Measurements from ENCODE around the gene TSPAN4.

DNA sequence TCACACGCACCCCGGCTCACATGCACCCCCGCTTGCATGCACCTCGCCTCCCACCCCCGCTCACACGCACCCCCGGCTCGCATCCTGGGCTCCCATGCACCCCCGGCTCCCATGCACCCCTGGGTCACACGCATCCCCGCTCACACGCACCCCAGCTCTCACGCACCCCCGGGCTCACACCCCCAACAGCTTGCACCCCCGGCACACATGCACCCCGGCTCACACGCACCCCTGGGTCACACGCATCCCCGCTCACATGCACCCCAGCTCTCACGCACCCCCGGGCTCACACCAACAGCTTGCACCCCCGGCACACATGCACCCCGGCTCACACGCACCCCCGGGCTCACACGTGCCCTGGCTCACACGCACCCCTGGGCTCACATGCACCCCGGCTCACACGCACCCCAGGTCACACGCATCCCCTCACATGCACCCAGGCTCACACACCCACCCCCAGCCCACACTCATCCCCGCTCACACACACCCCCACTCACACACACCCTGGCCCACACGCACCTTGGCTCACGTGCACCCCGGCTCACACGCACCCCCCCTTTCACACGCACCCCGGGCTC lies 16.2 kb downstream of the TSPAN4 start:
- TF ChIP-seq, protein P1, sequence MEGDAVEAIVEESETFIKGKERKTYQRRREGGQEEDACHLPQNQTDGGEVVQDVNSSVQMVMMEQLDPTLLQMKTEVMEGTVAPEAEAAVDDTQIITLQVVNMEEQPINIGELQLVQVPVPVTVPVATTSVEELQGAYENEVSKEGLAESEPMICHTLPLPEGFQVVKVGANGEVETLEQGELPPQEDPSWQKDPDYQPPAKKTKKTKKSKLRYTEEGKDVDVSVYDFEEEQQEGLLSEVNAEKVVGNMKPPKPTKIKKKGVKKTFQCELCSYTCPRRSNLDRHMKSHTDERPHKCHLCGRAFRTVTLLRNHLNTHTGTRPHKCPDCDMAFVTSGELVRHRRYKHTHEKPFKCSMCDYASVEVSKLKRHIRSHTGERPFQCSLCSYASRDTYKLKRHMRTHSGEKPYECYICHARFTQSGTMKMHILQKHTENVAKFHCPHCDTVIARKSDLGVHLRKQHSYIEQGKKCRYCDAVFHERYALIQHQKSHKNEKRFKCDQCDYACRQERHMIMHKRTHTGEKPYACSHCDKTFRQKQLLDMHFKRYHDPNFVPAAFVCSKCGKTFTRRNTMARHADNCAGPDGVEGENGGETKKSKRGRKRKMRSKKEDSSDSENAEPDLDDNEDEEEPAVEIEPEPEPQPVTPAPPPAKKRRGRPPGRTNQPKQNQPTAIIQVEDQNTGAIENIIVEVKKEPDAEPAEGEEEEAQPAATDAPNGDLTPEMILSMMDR (IDR thresholded peaks at IDR 0.05 in 2 of 3, conservative IDR thresholded peaks at IDR 0.05 in 1 of 3; ENCODE audit: borderline replicate concordance in 1 of 3, insufficient read depth in 1 of 3, low read depth in 2 of 3, low read length in 2 of 3), result no peak
- no peak for TF ChIP-seq REST (IDR thresholded peaks at IDR 0.05; ENCODE audit: low read depth)
- no peak for TF ChIP-seq SRF (IDR thresholded peaks at IDR 0.05; ENCODE audit: low read depth)
- TF ChIP-seq POLR2A (IDR thresholded peaks at IDR 0.05; ENCODE audit: borderline replicate concordance, extremely low read depth, insufficient read depth, insufficient read length), result no peak
- TF ChIP-seq ZNF274 (IDR thresholded peaks at IDR 0.05; ENCODE audit: low read depth, low read length), result no peak
- no peak for TF ChIP-seq TCF7L2 (IDR thresholded peaks at IDR 0.05; ENCODE audit: borderline replicate concordance, extremely low read depth, insufficient read depth, insufficient read length)
- TF ChIP-seq RAD21 (IDR thresholded peaks at IDR 0.05; ENCODE audit: low read depth), result no peak
- TF ChIP-seq SIN3A (IDR thresholded peaks at IDR 0.05; ENCODE audit: low read depth), result no peak
- TF ChIP-seq ZFX (IDR thresholded peaks at IDR 0.05), result no peak
- no peak for TF ChIP-seq EZH2 (IDR thresholded peaks at IDR 0.05)

Measured in HCT116 (cell line).